ENCODE results near the gene CDK15. TPM values are rescaled to one million over a fixed set of nuclear protein-coding genes. Genes with fewer than 3 reads are reported as not detected.

Gene CDK15
- total and polyA plus RNA-seq, 9 of the 15 experiments (the other 6 are each of a cell fraction or from before 2014, with no cell fraction given) = not detected

GRCh38 chr2:201919308-201919634 lies 112.9 kb downstream of the CDK15 start:
- H3K36me3 ChIP-seq (ENCODE audit: control insufficient read depth, insufficient read depth, low read length) = no peaks in the 10 kb centered on the region
- H3K4me1 ChIP-seq (replicated peaks in 1 of 2; ENCODE audit: control insufficient read depth in 2 of 2, insufficient read depth in 2 of 2, low read length in 2 of 2) = no peaks in the 10 kb centered on the region
- no peaks in the 10 kb centered on the region for H3K9me3 ChIP-seq (replicated peaks; ENCODE audit: control insufficient read depth, insufficient read depth, low read depth, low read length)
- H3K79me2 ChIP-seq (ENCODE audit: control insufficient read depth, insufficient read depth, low read length) = no peaks in the 10 kb centered on the region
- peaks cover 9 to 31% of the 10 kb centered on the region in 2 experiments; a peak in 3 of 5 replicates for H3K27me3 ChIP-seq (ENCODE audit: control insufficient read depth in 2 of 2, insufficient read depth in 2 of 2, low read length in 2 of 2)
- H4K20me1 ChIP-seq (replicated peaks; ENCODE audit: control insufficient read depth, insufficient read depth, low read length) = no peaks in the 10 kb centered on the region
- POLR2A ChIA-PET = interaction anchor here (0.6 to 0.7 kb wide), 2 partner anchors 10 to 21 kb away, joined by 3 to 4 read pairs; no protein-coding TSS in a partner anchor
- 2% methylated on average over 6 of the region's 6 CpGs for WGBS (ENCODE audit: insufficient coverage, low coverage, missing lambda C conversion rate)
- H3K4me3 ChIP-seq = no peak overlapping the region
- H3K27ac ChIP-seq (ENCODE audit: extremely low read depth, low read depth, low read length) = no peak overlapping the region
- in situ Hi-C loops (cut with MboI) (no loop called here), intact Hi-C loops (cut with micrococcal nuclease) (no loop called here)
- FAIRE-seq = no peak
- DNase-seq (ENCODE audit: extremely low read depth in 1 of 4, low spot score in 3 of 4) = no peak
- no peak overlapping the region for H3K9ac ChIP-seq (ENCODE audit: insufficient read depth in 1 of 2, low read depth in 2 of 2, low read length in 2 of 2)
- H3K4me2 ChIP-seq (ENCODE audit: insufficient read depth, low read length) = no peak overlapping the region
- CTCF ChIA-PET (ENCODE audit: low intra/inter-chr PET ratio) = no interaction called here
- no TSS peak for BruUV-seq (replicated peaks)
- H2AFZ ChIP-seq (ENCODE audit: low read depth, low read length) = no peak overlapping the region
- TF ChIP-seq ZFX (CRISPR knock-in tag; IDR thresholded peaks at IDR 0.05) (no peak), DEAF1 (CRISPR knock-in tag; IDR thresholded peaks at IDR 0.05) (no peak), IFI16 (CRISPR knock-in tag; IDR thresholded peaks at IDR 0.05) (no peak), RAD21 (CRISPR knock-in tag; conservative IDR thresholded peaks at IDR 0.05 in 1 of 2, IDR thresholded peaks at IDR 0.05 in 1 of 2) (no peak), POLR2G (IDR thresholded peaks at IDR 0.05; ENCODE audit: low read depth, low read length) (no peak), BACH1 (tag; IDR thresholded peaks at IDR 0.05) (no peak), RBFOX2 (IDR thresholded peaks at IDR 0.05; ENCODE audit: low read depth, low read length) (no peak), THRA (IDR thresholded peaks at IDR 0.05) (no peak), ZKSCAN3 (CRISPR knock-in tag; IDR thresholded peaks at IDR 0.05) (no peak), ZNF224 (CRISPR knock-in tag; IDR thresholded peaks at IDR 0.05) (no peak), CTBP1 (IDR thresholded peaks at IDR 0.05; ENCODE audit: borderline replicate concordance) (no peak), ZNF551 (CRISPR knock-in tag; IDR thresholded peaks at IDR 0.05) (no peak), MCM2 (IDR thresholded peaks at IDR 0.05; ENCODE audit: low read depth) (no peak), SIRT6 (IDR thresholded peaks at IDR 0.05; ENCODE audit: low read depth, low read length) (no peak), JUND (IDR thresholded peaks at IDR 0.05; ENCODE audit: borderline replicate concordance, low read depth, low read length) (no peak), JUND (tag; IDR thresholded peaks at IDR 0.05; ENCODE audit: borderline replicate concordance, low read depth, low read length) (no peak), THAP12 (CRISPR knock-in tag; IDR thresholded peaks at IDR 0.05) (no peak), NR2F6 (CRISPR knock-in tag; IDR thresholded peaks at IDR 0.05) (no peak)
- H3K9me1 ChIP-seq (ENCODE audit: control insufficient read depth, insufficient read depth, low read length) = no peaks in the 10 kb centered on the region
- no peak for ATAC-seq

All from K562 (cell line).